Endometrial microvascular endothelial cells (primary cell): ENCODE data around the gene PAK3. TPM values are rescaled to one million over a fixed set of nuclear protein-coding genes. Genes with fewer than 3 reads are reported as not detected.

ENCODE experiments used
- in situ Hi-C: cut with HindIII; loops from 2 replicates; pipeline ENCODE4 v1.10.0; 2017; ENCODE audit warnings: low sequenced_read_pairs, low pct_unique_long_range_greater_than_20kb; ENCODE audit errors: inconsistent ontology term
- total RNA-seq: library from RNA; depleted of rRNA; stranded (reverse); fragments of >200 nt; gene quantifications from one replicate; pipeline ENCODE4 v1.2.3, GENCODE V29; 2015; ENCODE audit errors: inconsistent ontology term

The PAK3 gene
- total RNA-seq, 1 donor from 2014 or later = 0.28 TPM

DNA sequence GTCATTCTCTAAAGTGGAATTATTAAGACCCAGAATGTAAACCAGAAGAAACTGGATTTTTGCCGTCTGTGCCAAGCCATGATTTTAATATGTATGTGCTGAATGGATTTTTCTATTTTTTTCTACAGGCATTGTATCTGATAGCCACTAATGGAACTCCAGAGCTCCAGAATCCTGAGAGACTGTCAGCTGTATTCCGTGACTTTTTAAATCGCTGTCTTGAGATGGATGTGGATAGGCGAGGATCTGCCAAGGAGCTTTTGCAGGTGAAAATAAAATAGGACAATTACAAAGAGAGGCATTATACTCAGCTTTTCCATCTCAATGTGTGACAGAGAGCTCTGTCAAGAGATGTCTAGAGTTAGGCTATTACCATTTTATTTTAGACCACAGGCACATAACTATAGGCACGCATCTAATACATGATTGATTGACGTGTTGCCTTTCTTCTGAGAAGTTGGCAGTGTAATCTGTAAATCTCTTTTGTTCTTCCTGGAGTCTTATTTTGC is 120.4 kb downstream of the PAK3 start:
- in situ Hi-C loops = no loop called here

GRCh38 chrX:111244235-111244750 is 148.3 kb downstream of the PAK3 start:
- in situ Hi-C loops = no loop called here

GRCh38 chrX:111254896-111255693 is 159.1 kb downstream of the PAK3 start:
- in situ Hi-C loops = no loop called here

GRCh38 chrX:111257733-111258132 is 161.7 kb downstream of the PAK3 start:
- in situ Hi-C loops = no loop called here

GRCh38 chrX:111259559-111259958 is 163.6 kb downstream of the PAK3 start:
- in situ Hi-C loops = no loop called here

DNA sequence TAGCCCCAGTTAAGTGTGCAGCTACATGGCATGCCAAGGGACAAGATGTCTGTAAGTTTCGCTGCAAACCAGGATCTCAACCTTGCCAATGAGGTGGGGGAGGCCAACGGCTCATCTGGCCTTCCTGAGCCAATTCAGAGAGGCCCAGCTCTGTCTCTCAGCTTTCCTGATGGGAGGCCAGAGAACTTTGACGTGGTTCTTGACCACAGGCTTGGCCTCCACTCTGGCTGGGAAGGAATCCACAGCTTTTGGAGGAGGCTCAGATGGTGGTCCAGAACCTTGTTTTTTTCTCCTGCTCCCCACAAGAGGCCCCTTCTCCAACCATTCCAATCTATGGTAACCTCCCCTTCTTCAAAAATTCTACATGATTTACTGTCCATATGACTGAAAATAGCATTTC is 164.5 kb downstream of the PAK3 start:
- in situ Hi-C loops = no loop called here

GRCh38 chrX:111262086-111262485 is 166.1 kb downstream of the PAK3 start:
- in situ Hi-C loops = no loop called here

- in situ Hi-C loops = no loop called here
Measured at GRCh38 chrX:111264385-111264784, 168.4 kb downstream of the PAK3 start.

DNA sequence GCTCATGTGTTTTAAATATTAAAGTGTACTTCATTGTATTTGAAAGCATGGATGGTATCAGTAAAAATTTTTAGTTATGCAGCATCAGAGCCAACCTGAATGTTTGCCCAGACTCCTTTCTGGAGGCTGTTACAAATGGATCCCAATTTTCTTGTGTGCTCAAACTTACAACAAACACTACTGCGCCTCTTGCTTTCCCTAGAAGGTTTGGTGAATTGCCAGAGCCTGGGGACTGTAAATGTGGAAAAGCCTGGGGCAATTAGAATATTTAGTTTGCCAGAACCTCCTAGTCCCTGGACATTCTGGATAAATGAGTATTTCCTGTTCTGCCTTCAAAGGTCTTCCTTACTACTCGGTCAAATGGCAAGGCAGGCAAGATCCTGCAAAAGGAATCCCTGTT is 169.5 kb downstream of the PAK3 start:
- in situ Hi-C loops = no loop called here

GRCh38 chrX:111268506-111268905 is 172.5 kb downstream of the PAK3 start:
- in situ Hi-C loops = no loop called here

- in situ Hi-C loops = no loop called here
Measured at GRCh38 chrX:111270339-111270738, 174.3 kb downstream of the PAK3 start, which contains the start of gene CAPN6. Gene CAPN6 (minus strand): TSS chrX:111270483. CDS start chrX:111263936, 6,547 bp downstream.

Other genes with a start within 250 kb of the PAK3 start
- gene CAPN6, start 174.3 kb downstream of the PAK3 start, total RNA-seq = not detected